ENCODE measurements around the gene MSRB2.
A peak's percentile ranks its signal among the peaks of the same experiment; 100 is the strongest.

The MSRB2 gene

DNA sequence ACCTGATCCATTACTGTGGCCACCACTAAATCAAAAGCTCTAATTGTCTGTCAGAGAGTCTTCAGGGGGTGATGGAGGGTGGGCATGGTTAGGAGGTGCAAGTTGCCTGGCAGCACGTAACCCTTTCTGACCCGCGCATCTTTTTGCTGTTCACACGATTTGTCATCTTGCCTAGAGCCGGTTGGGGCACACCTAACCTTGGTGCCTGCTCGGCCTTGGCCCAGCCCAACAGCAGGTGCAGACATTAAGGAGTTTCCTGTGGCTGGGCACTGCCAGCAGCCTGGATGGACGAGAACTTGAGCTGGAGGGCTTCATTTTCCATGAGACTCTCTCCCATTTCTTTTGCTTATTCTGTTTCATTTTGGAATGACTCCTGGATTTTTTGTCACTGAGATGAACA is 55.7 kb downstream of the MSRB2 start:
- no peak for DNase-seq
- TF ChIP-seq POLR2A (IDR thresholded peaks at IDR 0.05; ENCODE audit: low read length) (no peak), GATA1 (IDR thresholded peaks at IDR 0.05; ENCODE audit: low read depth, low read length) (no peak)

DNA sequence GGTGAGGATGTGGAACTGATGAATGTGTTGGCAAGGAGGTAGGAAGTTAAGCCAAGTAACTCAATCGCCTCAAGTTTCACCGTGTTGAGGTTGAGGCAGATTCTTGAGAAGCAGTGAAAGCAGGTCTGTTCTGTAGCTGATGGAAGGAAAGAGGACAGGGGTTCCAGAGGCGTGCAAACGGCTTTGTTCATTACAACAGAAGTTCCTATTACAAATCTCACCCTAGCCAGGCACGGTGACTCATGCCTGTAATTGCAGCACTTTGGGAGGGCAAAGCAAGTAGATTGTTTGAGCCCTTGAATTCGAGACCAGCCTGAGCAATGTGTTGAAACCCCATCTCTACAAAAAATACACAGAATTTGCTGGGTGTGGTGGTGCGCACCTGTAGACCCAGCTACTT is 59.8 kb downstream of the MSRB2 start:
- DNase-seq = no peak
- TF ChIP-seq POLR2A (IDR thresholded peaks at IDR 0.05; ENCODE audit: low read length) (no peak), GATA1 (IDR thresholded peaks at IDR 0.05; ENCODE audit: low read depth, low read length) (no peak)

- TF ChIP-seq POLR2A (IDR thresholded peaks at IDR 0.05; ENCODE audit: low read length) (no peak), GATA1 (IDR thresholded peaks at IDR 0.05; ENCODE audit: low read depth, low read length) (no peak)
- no peak for DNase-seq
Measured at GRCh38 chr10:23156447-23157150, 61.2 kb downstream of the MSRB2 start.

GRCh38 chr10:23157239-23157681 is 61.9 kb downstream of the MSRB2 start:
- no peak for DNase-seq
- no peak for TF ChIP-seq GATA1 (IDR thresholded peaks at IDR 0.05; ENCODE audit: low read depth, low read length)
- no peak for TF ChIP-seq POLR2A (IDR thresholded peaks at IDR 0.05; ENCODE audit: low read length)

DNA sequence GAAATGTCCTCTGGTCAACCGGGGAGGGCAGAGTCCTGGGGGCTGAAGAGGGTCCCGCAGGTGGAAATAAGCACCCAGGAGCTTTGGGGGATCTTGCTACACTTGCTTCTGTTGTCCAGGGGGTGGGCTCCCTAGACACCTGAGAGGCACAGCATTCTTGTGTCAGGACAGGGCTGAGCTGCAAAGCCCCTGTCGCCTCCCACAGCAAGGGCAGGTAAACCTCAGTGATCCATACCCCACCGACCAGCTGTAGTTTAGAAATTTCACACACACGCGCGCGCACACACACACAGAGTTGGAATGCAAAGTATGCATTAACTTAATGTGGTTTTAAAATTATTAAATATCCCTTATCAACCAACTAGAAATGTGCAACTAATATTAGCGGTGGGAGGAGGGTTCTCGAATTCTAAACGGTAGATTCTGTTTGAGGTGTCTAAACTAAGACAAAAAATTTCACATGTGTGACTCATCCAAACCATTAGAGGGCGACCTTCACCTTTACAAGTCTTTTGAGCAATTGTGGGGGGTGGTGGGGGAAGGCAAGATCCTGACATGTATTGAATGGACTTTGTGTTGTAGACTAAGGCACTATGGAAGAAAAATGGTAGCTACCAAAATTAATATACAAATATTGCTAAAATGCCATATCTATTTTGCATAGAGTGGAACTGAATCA is 62.5 kb downstream of the MSRB2 start:
- TF ChIP-seq GATA1 (IDR thresholded peaks at IDR 0.05; ENCODE audit: low read depth, low read length) (no peak), POLR2A (IDR thresholded peaks at IDR 0.05; ENCODE audit: low read length) (no peak)
- peak; percentile 48 to 55 for DNase-seq

GRCh38 chr10:23158370-23158769 is 63.0 kb downstream of the MSRB2 start:
- DNase-seq = peak; percentile 58 to 74
- no peak for TF ChIP-seq GATA1 (IDR thresholded peaks at IDR 0.05; ENCODE audit: low read depth, low read length)
- no peak for TF ChIP-seq POLR2A (IDR thresholded peaks at IDR 0.05; ENCODE audit: low read length)

DNA sequence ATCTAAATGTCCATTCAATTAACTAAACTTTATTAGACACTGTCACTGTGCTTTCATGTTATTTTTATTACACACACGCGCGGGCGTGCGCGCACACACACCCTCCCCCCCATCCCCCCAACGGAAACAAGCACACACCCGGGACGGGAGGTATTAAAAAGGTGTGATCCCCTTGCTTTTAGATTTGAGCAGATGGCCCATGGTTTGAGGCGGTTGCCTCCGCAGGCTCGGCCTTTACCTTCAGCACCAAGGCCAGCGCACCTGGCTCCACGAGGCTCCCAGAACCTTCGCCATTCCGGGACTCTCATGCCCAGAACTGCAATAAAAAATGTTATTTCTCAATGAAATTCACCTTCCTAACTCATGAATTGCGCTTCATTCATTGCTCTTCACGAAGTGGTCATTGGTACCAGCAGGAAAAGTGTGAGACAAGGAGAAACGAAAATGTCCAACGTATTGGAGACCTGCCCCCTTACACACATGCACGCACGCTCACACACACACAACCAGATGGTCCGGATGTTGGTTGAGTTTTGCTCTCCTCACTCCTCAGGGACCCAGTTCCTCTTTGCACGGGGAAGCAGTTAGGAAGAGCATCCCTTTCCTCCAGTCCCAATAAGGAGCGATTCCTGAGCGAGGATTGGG is 76.0 kb downstream of the MSRB2 start:
- DNase-seq = peak; percentile 9 to 19
- TF ChIP-seq GATA1 (IDR thresholded peaks at IDR 0.05; ENCODE audit: low read depth, low read length) (no peak), POLR2A (IDR thresholded peaks at IDR 0.05; ENCODE audit: low read length) (no peak)
